GM23248 (cell line): ENCODE measurements around the gene OR4D9. TPM values are rescaled to one million over a fixed set of nuclear protein-coding genes. Genes with fewer than 3 reads are reported as not detected.

Source experiments
- DNase-seq: peaks from one replicate; pipeline ENCODE4 v3.0.0-alpha.2; 2015
- H2AFZ ChIP-seq: fragments of 200-600 bp; sonication (generic); 2 replicates; pipeline ENCODE4 v1.6.1; 2016; ENCODE audit warnings: antibody characterized with exemption
- H3F3A ChIP-seq: fragments of 200-600 bp; sonication (generic); 2 replicates; pipeline ENCODE4 v1.6.1; 2016; ENCODE audit warnings: mild to moderate bottlenecking, antibody characterized with exemption, mixed run types; ENCODE audit not compliant: insufficient read depth
- H3K27ac ChIP-seq: fragments of 200-600 bp; sonication (generic); 2 replicates; pipeline ENCODE4 v1.5.1; 2016; ENCODE audit warnings: mild to moderate bottlenecking
- H3K27me3 ChIP-seq: fragments of 200-600 bp; sonication (generic); replicated peaks from 2 replicates; pipeline ENCODE4 v1.6.1; 2016; ENCODE audit warnings: mild to moderate bottlenecking; ENCODE audit not compliant: insufficient read depth
- H3K36me3 ChIP-seq: fragments of 200-600 bp; sonication (generic); 2 replicates; pipeline ENCODE4 v1.6.1; 2016; ENCODE audit warnings: low read depth, mild to moderate bottlenecking
- H3K4me1 ChIP-seq: fragments of 200-600 bp; sonication (generic); 2 replicates; pipeline ENCODE4 v1.6.1; 2016; ENCODE audit warnings: mild to moderate bottlenecking; ENCODE audit not compliant: insufficient read depth
- H3K4me2 ChIP-seq: fragments of 200-600 bp; sonication (generic); one replicate; pipeline ENCODE4 v1.6.1; 2016; ENCODE audit warnings: mild to moderate bottlenecking; ENCODE audit not compliant: unreplicated experiment
- H3K4me3 ChIP-seq: fragments of 200-600 bp; sonication (generic); 2 replicates; pipeline ENCODE4 v1.5.1; 2016; ENCODE audit warnings: mild to moderate bottlenecking
- H3K79me2 ChIP-seq: fragments of 200-600 bp; sonication (generic); 2 replicates; pipeline ENCODE4 v1.6.1; 2016; ENCODE audit warnings: mild to moderate bottlenecking; ENCODE audit not compliant: insufficient read depth
- H3K9ac ChIP-seq: fragments of 200-600 bp; sonication (generic); 2 replicates; pipeline ENCODE4 v1.6.1; 2016; ENCODE audit warnings: mild to moderate bottlenecking
- H3K9me2 ChIP-seq: fragments of 200-600 bp; sonication (generic); 2 replicates; pipeline ENCODE4 v1.6.1; 2016; ENCODE audit warnings: mixed run types, mild to moderate bottlenecking, moderate library complexity; ENCODE audit not compliant: insufficient read depth
- H3K9me3 ChIP-seq: fragments of 200-600 bp; sonication (generic); one replicate; pipeline ENCODE4 v1.6.1; 2017; ENCODE audit warnings: low read depth
- H4K20me1 ChIP-seq: fragments of 200-600 bp; sonication (generic); 2 replicates; pipeline ENCODE4 v1.6.0; 2016; ENCODE audit not compliant: insufficient read depth
- EZH2 ChIP-seq: fragments of 200-600 bp; sonication (generic); IDR thresholded peaks from 2 replicates; pipeline ENCODE4 v1.6.1; 2018; ENCODE audit warnings: antibody characterized with exemption, mild to moderate bottlenecking; ENCODE audit not compliant: insufficient read depth, poor library complexity, severe bottlenecking
- EZH2phosphoT487 ChIP-seq: fragments of 200-600 bp; sonication (generic); IDR thresholded peaks from 2 replicates; pipeline ENCODE4 v1.6.1; 2018; ENCODE audit warnings: antibody characterized with exemption, moderate library complexity, mild to moderate bottlenecking, low read depth; ENCODE audit not compliant: insufficient read depth
- WGBS, 2 experiments: methylation state at CpG; one replicate each; pipeline ENCODE4 v1.1.6; 2015 to 2017; ENCODE audit warnings: low lambda C conversion rate in 2 of 2, low coverage in 1 of 2; ENCODE audit errors: missing lambda C conversion rate in 2 of 2; 5-methylcytosine and 5-hydroxymethylcytosine counted together
- in situ Hi-C: fragments of 300-500 bp; cut with MboI; formaldehyde crosslinking; loops from 2 replicates; pipeline ENCODE4 v1.15.0; 2020
- polyA plus RNA-seq: library from polyadenylated mRNA; unstranded; fragments of >200 nt; fragmentation: Nextera tagmentation; extraction: Ambion mirVana; gene quantifications from 2 replicates; pipeline ENCODE4 v1.2.1, GENCODE V29; 2016
- total RNA-seq: library from RNA; depleted of rRNA; stranded (reverse); fragments of >200 nt; shearing (Covaris generic); gene quantifications from 2 replicates; pipeline ENCODE4 v1.2.3, GENCODE V29; 2014

OR4D9 gene
- total and polyA plus RNA-seq, 2 experiments from 2014 or later = not detected

DNA sequence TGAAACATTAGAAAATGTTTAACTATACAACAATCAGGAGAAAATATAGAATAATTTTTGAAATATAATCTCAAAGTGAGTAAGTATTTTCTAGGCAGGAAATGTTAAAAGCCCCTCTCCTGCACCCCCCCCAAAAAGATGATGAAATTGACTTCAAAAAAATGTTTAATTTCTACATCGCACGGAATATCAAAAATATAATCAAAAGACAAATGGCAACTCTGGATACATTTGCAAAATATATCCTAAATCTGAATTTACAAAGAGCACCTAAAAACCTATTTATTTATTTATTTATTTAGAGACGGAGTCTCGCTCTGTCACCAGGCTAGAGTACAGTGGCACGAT, 36.9 kb downstream of the OR4D9 start:
- Histone ChIP-seq H3K9me2 (no peaks in the 10 kb centered on the region), H3K27ac (no peak overlapping the region), H3K79me2 (no peaks in the 10 kb centered on the region), H4K20me1 (no peaks in the 10 kb centered on the region), H3K4me1 (no peaks in the 10 kb centered on the region), H3K4me2 (no peak overlapping the region), H3F3A (peaks cover 31% of the 10 kb centered on the region), H3K9me3 (no peaks in the 10 kb centered on the region), H3K36me3 (no peaks in the 10 kb centered on the region), H3K9ac (no peak overlapping the region), H2AFZ (no peak overlapping the region), H3K4me3 (no peak overlapping the region), H3K27me3 (no peaks in the 10 kb centered on the region)
- no peak for DNase-seq
- TF ChIP-seq EZH2 = no peak
- no peak for TF ChIP-seq EZH2phosphoT487
- in situ Hi-C loops = no loop called here
- WGBS, 2 experiments = 99% methylated on average over 5 of the region's 5 CpGs

DNA sequence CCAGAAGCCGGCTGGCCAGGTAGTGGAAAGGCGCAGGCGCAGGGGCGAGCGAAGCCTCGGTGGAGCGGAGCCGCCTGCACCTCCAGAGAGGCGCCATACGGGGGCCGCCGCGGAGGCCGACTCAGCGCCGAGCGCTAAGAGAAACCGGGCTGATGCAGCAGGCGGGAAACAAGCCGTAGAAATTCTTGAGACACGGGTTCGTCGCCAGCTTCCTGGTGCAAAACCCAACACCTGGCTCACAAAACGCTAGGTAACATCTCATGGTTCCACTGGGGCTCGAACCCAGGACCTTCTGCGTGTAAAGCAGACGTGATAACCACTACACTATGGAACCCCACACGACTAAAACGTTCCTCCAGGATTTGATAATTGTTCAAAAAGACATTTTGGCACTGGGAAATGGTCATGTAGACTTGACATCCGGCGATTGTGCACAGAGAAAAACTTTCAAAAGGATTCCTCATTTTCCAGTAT, 39.1 kb downstream of the OR4D9 start:
- H4K20me1 ChIP-seq = no peaks in the 10 kb centered on the region
- H3K4me1 ChIP-seq = 0 out of 2 replicates have a peak, but pooled peaks cover under 1% of the 10 kb centered on the region
- H3K27me3 ChIP-seq = no peaks in the 10 kb centered on the region
- no peaks in the 10 kb centered on the region for H3K79me2 ChIP-seq
- no peaks in the 10 kb centered on the region for H3K36me3 ChIP-seq
- peak overlapping the region; percentile 92 for H2AFZ ChIP-seq
- peak overlapping the region; percentile 88 for H3K27ac ChIP-seq
- TF ChIP-seq EZH2 (no peak), EZH2phosphoT487 (no peak)
- no peaks in the 10 kb centered on the region for H3K9me3 ChIP-seq
- H3F3A ChIP-seq = peaks cover 33% of the 10 kb centered on the region
- no peaks in the 10 kb centered on the region for H3K9me2 ChIP-seq
- WGBS, 2 experiments = 0 to 1% methylated on average over 31 of the region's 31 CpGs
- peak overlapping the region; percentile 85 for H3K9ac ChIP-seq
- peak; percentile 95 for DNase-seq
- H3K4me2 ChIP-seq = peak overlapping the region; percentile 92
- in situ Hi-C loops = no loop called here
- peak overlapping the region; percentile 84 for H3K4me3 ChIP-seq

DNA sequence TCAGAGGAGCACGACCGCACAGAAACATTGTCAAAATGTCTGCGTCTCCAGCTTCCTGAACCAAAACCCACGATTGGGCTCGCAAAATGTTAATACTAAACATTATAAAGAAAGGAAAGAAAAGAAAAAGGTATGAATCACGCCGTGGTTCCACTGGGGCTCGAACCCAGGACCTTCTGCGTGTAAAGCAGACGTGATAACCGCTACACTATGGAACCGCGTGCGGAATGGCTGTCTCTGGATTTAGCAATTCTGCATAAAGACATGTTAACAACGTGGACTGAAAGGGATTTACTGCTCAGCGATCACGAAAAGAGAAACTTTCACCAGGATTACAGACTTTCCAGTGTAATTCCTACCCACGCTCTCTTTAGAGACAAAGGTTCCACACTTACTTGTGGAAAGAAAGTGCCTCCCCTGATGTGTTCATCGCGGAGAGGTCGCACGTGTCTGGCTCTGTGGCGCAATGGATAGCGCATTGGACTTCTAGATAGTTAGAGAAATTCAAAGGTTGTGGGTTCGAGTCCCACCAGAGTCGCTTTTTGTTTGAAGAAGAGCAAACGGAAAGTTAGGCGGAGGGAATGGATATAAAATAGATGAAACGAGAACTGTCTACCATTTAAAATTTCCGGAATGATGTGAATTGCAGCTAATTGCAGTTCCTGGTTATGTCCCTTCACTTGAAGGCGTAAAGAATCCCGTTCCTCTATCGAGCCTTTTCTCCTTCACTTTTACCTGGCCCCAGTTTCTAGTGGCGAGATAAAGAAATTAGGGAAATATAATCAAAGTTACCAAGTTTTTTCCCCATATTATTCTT, 39.7 kb downstream of the OR4D9 start:
- Histone ChIP-seq H2AFZ (peak overlapping the region; percentile 92), H3K9me2 (no peaks in the 10 kb centered on the region), H4K20me1 (no peaks in the 10 kb centered on the region), H3K9me3 (no peaks in the 10 kb centered on the region), H3K9ac (peak overlapping the region; percentile 85), H3K4me3 (peak overlapping the region; percentile 84), H3F3A (peaks cover 40% of the 10 kb centered on the region), H3K4me2 (peak overlapping the region; percentile 92), H3K27ac (peak overlapping the region; percentile 88), H3K27me3 (no peaks in the 10 kb centered on the region), H3K36me3 (no peaks in the 10 kb centered on the region), H3K4me1 (0 out of 2 replicates have a peak, but pooled peaks cover 7% of the 10 kb centered on the region), H3K79me2 (no peaks in the 10 kb centered on the region)
- no peak for TF ChIP-seq EZH2phosphoT487
- no peak for TF ChIP-seq EZH2
- WGBS, 2 experiments = 0 to 1% methylated on average over 34 of the region's 34 CpGs
- DNase-seq = peak; percentile 89
- in situ Hi-C loops = no loop called here

DNA sequence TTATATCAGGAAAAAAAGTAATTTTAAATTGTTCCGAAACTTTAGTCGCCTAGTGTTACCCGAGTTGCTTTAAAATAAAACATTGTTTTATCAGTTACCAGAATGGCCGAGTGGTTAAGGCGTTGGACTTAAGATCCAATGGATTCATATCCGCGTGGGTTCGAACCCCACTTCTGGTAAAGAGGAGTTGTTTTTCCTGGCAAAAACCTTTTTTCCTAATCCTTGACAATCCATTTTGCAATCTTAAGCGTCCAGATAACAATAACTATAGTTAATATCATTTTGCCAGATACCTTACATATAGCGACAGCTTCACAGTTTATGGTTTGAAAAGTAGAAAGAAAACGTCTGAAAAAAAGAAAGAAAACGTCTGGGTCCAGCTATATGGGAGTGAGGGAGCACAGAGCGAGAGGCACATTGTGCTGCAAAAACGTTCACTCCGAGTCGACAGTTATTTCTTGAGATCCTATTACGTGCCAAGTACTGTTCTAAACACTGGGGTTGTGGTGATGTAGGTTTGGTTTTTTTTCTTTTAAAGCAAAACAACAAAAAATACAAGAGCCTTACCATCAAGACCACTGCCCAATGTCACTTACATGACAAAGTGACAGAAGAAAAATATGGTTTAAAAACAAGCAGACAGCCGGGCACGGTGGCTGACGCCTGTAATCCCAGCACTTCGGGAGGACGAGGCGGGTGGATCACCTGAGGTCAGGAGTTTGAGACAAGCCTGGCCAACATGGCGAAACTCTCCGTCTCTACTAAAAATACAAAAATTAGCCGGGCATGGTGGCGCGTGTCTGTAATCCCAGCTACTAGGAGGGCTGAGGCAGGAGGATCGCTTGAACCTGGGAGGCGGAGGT, 40.6 kb downstream of the OR4D9 start:
- DNase-seq = peak; percentile 86
- Histone ChIP-seq H4K20me1 (no peaks in the 10 kb centered on the region), H2AFZ (peak overlapping the region; percentile 92), H3K4me2 (peak overlapping the region; percentile 92), H3K79me2 (no peaks in the 10 kb centered on the region), H3K27me3 (no peaks in the 10 kb centered on the region), H3K9me2 (no peaks in the 10 kb centered on the region), H3K27ac (peak overlapping the region; percentile 88), H3F3A (peaks cover 46% of the 10 kb centered on the region), H3K36me3 (no peaks in the 10 kb centered on the region), H3K9me3 (no peaks in the 10 kb centered on the region), H3K4me3 (peak overlapping the region; percentile 84), H3K4me1 (peaks cover 7% of the 10 kb centered on the region; the same call in 1 of the 2 replicates), H3K9ac (peak overlapping the region; percentile 85)
- WGBS, 2 experiments = 8 to 9% methylated on average over 30 of the region's 30 CpGs
- in situ Hi-C loops = no loop called here
- no peak for TF ChIP-seq EZH2
- TF ChIP-seq EZH2phosphoT487 = no peak
